Measurements from ENCODE around the gene GNB2.

DNA sequence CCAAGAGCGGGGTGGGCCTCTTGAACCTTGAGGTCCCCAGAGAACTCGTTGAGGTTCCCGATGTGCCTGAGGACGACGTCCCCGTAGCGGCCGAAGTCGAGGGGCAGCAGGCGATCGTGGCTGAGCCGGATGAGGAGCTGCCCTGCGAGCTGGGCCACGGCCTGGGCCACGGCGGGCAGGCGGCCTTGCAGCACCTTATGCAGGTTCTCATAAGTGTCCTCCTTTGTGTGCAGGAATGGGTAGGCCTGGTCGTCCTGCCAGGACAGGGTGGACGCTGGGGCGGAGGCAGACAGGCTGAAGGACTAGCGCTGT is 46.3 kb upstream of the GNB2 start:
- TF ChIP-seq, protein P1, sequence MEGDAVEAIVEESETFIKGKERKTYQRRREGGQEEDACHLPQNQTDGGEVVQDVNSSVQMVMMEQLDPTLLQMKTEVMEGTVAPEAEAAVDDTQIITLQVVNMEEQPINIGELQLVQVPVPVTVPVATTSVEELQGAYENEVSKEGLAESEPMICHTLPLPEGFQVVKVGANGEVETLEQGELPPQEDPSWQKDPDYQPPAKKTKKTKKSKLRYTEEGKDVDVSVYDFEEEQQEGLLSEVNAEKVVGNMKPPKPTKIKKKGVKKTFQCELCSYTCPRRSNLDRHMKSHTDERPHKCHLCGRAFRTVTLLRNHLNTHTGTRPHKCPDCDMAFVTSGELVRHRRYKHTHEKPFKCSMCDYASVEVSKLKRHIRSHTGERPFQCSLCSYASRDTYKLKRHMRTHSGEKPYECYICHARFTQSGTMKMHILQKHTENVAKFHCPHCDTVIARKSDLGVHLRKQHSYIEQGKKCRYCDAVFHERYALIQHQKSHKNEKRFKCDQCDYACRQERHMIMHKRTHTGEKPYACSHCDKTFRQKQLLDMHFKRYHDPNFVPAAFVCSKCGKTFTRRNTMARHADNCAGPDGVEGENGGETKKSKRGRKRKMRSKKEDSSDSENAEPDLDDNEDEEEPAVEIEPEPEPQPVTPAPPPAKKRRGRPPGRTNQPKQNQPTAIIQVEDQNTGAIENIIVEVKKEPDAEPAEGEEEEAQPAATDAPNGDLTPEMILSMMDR (IDR thresholded peaks at IDR 0.05) = no peak
- no peak for TF ChIP-seq POLR2A (IDR thresholded peaks at IDR 0.05)

Measured in testis (tissue), 2 donors.